ENCODE results near the gene GTSE1.

GTSE1 gene

DNA sequence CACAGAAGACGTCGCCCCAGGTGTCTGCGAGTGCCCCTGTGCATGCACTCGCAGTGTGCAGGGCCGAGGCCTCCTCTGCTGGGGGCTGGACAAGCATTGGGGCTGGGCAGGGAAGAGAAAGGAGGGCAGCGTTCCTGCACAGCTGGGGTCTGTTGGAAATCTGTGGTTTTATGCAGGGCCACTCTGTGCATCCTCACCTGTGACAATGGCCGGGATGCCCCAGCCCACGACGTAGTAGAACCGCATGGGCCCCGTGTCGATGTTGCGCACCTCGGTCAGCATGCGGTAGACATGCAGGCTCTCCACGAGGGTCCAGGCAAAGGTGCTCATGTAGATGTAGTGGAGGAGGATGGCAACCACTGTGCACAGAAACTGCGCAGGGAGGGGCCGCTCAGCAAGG, 76.0 kb downstream of the GTSE1 start:
- no peak overlapping the region for H3K4me3 ChIP-seq (ENCODE audit: low read length)
- TF ChIP-seq, protein P1, sequence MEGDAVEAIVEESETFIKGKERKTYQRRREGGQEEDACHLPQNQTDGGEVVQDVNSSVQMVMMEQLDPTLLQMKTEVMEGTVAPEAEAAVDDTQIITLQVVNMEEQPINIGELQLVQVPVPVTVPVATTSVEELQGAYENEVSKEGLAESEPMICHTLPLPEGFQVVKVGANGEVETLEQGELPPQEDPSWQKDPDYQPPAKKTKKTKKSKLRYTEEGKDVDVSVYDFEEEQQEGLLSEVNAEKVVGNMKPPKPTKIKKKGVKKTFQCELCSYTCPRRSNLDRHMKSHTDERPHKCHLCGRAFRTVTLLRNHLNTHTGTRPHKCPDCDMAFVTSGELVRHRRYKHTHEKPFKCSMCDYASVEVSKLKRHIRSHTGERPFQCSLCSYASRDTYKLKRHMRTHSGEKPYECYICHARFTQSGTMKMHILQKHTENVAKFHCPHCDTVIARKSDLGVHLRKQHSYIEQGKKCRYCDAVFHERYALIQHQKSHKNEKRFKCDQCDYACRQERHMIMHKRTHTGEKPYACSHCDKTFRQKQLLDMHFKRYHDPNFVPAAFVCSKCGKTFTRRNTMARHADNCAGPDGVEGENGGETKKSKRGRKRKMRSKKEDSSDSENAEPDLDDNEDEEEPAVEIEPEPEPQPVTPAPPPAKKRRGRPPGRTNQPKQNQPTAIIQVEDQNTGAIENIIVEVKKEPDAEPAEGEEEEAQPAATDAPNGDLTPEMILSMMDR (conservative IDR thresholded peaks at IDR 0.05; ENCODE audit: low read depth, low read length) = no peak

GRCh38 chr22:46373159-46373558, 76.5 kb downstream of the GTSE1 start:
- H3K4me3 ChIP-seq (ENCODE audit: low read length) = no peak overlapping the region
- TF ChIP-seq, protein P1 (conservative IDR thresholded peaks at IDR 0.05; ENCODE audit: low read depth, low read length) = no peak

More for the DNA sequence above, 76.0 kb downstream of the GTSE1 start:
- DNase-seq (ENCODE audit: low read depth) = no peak

GRCh38 chr22:46373921-46374662, 77.4 kb downstream of the GTSE1 start:
- no peak for DNase-seq (ENCODE audit: low read depth)
- TF ChIP-seq, protein P1 (conservative IDR thresholded peaks at IDR 0.05; ENCODE audit: low read depth, low read length) = no peak
- H3K4me3 ChIP-seq (ENCODE audit: low read length) = no peak overlapping the region

More at GRCh38 chr22:46373159-46373558, 76.5 kb downstream of the GTSE1 start:
- DNase-seq (ENCODE audit: low read depth) = no peak

DNA sequence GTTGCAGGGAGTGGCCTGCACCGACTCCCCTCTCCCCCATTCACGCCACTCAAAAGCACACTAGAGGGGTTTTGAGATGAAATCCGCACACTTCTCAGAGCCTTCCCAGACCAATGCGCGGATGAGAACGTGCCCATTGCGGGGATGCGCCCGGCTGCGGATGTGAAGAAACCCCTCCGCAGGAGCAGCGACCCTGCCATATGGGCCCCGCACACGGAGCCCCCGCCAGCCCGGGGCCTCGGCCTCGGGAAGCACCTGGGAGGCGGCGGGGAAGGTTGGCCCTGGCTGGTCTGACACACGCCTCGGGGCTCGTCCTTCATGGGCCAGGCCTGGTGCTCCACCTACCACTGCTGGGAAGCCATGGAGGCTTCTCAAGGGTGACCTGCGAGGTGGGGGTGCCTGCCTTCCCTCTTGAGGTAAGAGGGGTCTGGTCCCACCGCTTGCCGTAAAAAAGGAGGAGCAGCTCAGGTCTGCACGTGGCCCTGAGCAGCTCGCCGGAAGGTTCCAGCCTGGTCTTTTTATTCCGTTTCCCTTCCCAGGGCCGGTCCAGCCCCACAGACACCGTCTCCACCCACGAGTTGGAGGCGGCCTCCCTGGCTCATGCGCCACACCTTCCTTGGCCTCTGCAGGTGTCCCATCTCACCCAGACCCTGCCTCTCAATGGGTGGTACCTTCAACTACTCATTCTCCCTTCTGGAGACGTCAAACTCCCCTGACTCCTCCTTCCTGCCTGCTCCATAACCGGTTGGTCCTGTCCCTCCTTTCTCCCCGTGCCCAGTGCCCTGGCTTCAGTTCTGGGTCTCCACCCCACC, 78.2 kb downstream of the GTSE1 start:
- TF ChIP-seq, protein P1 (conservative IDR thresholded peaks at IDR 0.05; ENCODE audit: low read depth, low read length) = no peak
- no peak for DNase-seq (ENCODE audit: low read depth)
- H3K4me3 ChIP-seq (ENCODE audit: low read length) = no peak overlapping the region

DNA sequence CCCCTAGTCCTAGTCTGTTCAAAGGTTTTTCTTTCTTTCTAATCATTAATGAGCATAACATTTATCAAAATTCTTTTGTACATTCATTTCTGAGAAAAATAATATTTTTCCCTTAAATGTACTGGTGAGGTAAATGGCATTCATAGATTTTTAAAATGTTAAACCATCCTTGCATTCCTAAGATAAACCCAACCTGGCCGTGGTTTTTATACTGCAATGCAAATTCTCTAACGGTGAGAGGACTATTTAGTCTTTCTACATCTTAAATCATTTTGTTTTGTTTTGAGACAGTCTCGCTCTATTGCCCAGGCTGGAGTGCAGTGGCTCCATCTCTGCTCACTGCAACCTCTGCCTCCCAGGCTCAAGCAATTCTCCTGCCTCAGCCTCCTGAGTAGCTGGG, 79.4 kb downstream of the GTSE1 start:
- TF ChIP-seq, protein P1 (conservative IDR thresholded peaks at IDR 0.05; ENCODE audit: low read depth, low read length) = no peak
- no peak for DNase-seq (ENCODE audit: low read depth)
- H3K4me3 ChIP-seq (ENCODE audit: low read length) = no peak overlapping the region

- TF ChIP-seq, protein P1 (conservative IDR thresholded peaks at IDR 0.05; ENCODE audit: low read depth, low read length) = no peak
- no peak overlapping the region for H3K4me3 ChIP-seq (ENCODE audit: low read length)
- no peak for DNase-seq (ENCODE audit: low read depth)
Observed at GRCh38 chr22:46376908-46377524, 80.3 kb downstream of the GTSE1 start.

Measured in retinal pigment epithelial cell (primary cell).